Spleen (tissue), 11 donors: ENCODE results near the gene ACER1. TPM values are rescaled to one million over a fixed set of nuclear protein-coding genes. Genes with fewer than 3 reads are reported as not detected.

Source experiments
- DNase-seq: peaks from one replicate; pipeline ENCODE4 v3.0.0-alpha.2; 2020
- H3K27ac ChIP-seq, 8 donors: fragments of 200-600 bp; sonication (generic) in 7 of 8; 1 replicate in 4 of 8; 2 replicates in 4 of 8; pipeline versions ENCODE4 v1.5.0 to v1.8.0; 2016 to 2021; ENCODE audit warnings: inconsistent platforms in 4 of 8, mild to moderate bottlenecking in 4 of 8, moderate library complexity in 1 of 8
- H3K27me3 ChIP-seq, 7 donors: fragments of 200-600 bp; sonication (generic) in 6 of 7; replicated peaks in 1 of 7; 1 replicate in 4 of 7; 2 replicates in 3 of 7; pipeline versions ENCODE4 v1.5.0 to v1.8.0; 2016 to 2021; ENCODE audit warnings: inconsistent platforms in 3 of 7, mild to moderate bottlenecking in 1 of 7
- H3K36me3 ChIP-seq, 6 donors: fragments of 200-600 bp; sonication (generic) in 5 of 6; 1 replicate in 4 of 6; 2 replicates in 2 of 6; pipeline versions ENCODE4 v1.5.0 to v1.8.0; 2016 to 2021; ENCODE audit warnings: inconsistent platforms in 2 of 6
- H3K4me1 ChIP-seq, 6 donors: fragments of 200-600 bp; sonication (generic) in 5 of 6; 1 replicate in 3 of 6; 2 replicates in 3 of 6; pipeline versions ENCODE4 v1.5.0 to v1.8.0; 2016 to 2021; ENCODE audit warnings: inconsistent platforms in 3 of 6
- H3K4me3 ChIP-seq, 8 donors: fragments of 200-600 bp; sonication (generic) in 7 of 8; 1 replicate in 4 of 8; 2 replicates in 4 of 8; pipeline versions ENCODE4 v1.5.0 to v1.8.0; 2016 to 2021; ENCODE audit warnings: inconsistent platforms in 4 of 8, mild to moderate bottlenecking in 4 of 8, moderate library complexity in 2 of 8
- H3K9me3 ChIP-seq, 8 donors: fragments of 200-600 bp; sonication (generic) in 7 of 8; 1 replicate in 4 of 8; 2 replicates in 4 of 8; pipeline versions ENCODE4 v1.5.0 to v1.8.0; 2016 to 2021; ENCODE audit warnings: inconsistent platforms in 4 of 8
- CTCF ChIP-seq, 11 experiments: fragments of 200-600 bp in 7 of 11; fragments of 450-650 bp in 4 of 11; sonication (generic) in 4 of 11; IDR thresholded peaks in 8 of 11; conservative IDR thresholded peaks in 3 of 11; 1 replicate in 7 of 11; 2 replicates in 4 of 11; pipeline versions ENCODE4 v1.4.0 to v1.8.0; 2016 to 2021; ENCODE audit warnings: antibody characterized with exemption in 11 of 11, inconsistent platforms in 4 of 11, mild to moderate bottlenecking in 1 of 11
- POLR2A ChIP-seq, 3 donors: fragments of 450-650 bp; IDR thresholded peaks; one replicate each; pipeline ENCODE4 v1.5.1; 2017; ENCODE audit warnings: antibody characterized with exemption in 3 of 3, mild to moderate bottlenecking in 1 of 3
- POLR2AphosphoS5 ChIP-seq, 3 donors: sonication (generic); formaldehyde crosslinking; IDR thresholded peaks; one replicate each; pipeline ENCODE4 v1.5.1; 2017; ENCODE audit warnings: antibody characterized with exemption in 3 of 3
- WGBS, 5 donors: extraction: QIAGEN DNeasy Blood & Tissue Kit in 3 of 5; methylation state at CpG; one replicate each; pipeline versions ENCODE4 v1.1.5 to v1.1.7; 2013 to 2018; 5-methylcytosine and 5-hydroxymethylcytosine counted together
- intact Hi-C: fragments of 100-400 bp; cut with DNase I; formaldehyde crosslinking; loops from one replicate; pipeline ENCODE4 v1.15.0; 2023; ENCODE audit warnings: low total_unique reads
- polyA plus RNA-seq, 3 donors: library from polyadenylated mRNA; stranded (reverse); fragments of 200-250 nt; gene quantifications; one replicate each; pipeline ENCODE4 v1.2.1, GENCODE V29; 2013
- total RNA-seq, 7 donors: library from RNA; depleted of rRNA in 3 of 7; stranded (reverse); fragments of >200 nt in 3 of 7; fragmentation: NEBNext Ultra II Directional in 4 of 7; extraction: Animal tissue kit (Norgen Biotek cat#: 25700) in 4 of 7; gene quantifications; one replicate each; pipeline versions ENCODE4 v1.1.0 to v1.2.1, GENCODE V29; 2016 to 2021
- donor health status: healthy with polysubstance abuse.
- donor health status: DM: no; HTN: no; CAD: no; lungs with moderate emphysema.
- donor health status: DM: no; HTN: no; CAD: no.
- donor health status: Bipolar disorder and iron deficiency.
- donor health status: healthy.
- donor health status: DM: no; HTN: no; CAD: no.
- donor health status: DM: yes; HTN: yes; CAD: no.

Gene ACER1
- total and polyA plus RNA-seq, 10 donors, result 0.11 to 0.66 (median 0.19) TPM; not detected in 5

- Histone ChIP-seq H3K27ac (peak overlapping the region in 3 of 8 donors; percentile 88 to 90 (median 89)), H3K27me3 (no peaks in the 10 kb centered on the region), H3K9me3 (no peaks in the 10 kb centered on the region), H3K4me1 (peaks cover 26 to 69% (median 65%) of the 10 kb centered on the region in 6 donors), H3K36me3 (peaks cover 0 to 13% (median 0%) of the 10 kb centered on the region in 6 donors), H3K4me3 (peak overlapping the region in 2 of 8 donors; percentile 75 to 91)
- no peak for DNase-seq
- TF ChIP-seq POLR2AphosphoS5 (IDR thresholded peaks at IDR 0.05), result peak in 1 of 3 donors; percentile 37
- no peak for TF ChIP-seq CTCF (IDR thresholded peaks at IDR 0.05 in 8 of 11, conservative IDR thresholded peaks at IDR 0.05 in 3 of 11)
- 72 to 85% (median 83%) methylated on average over 7 to 9 of the region's 9 CpGs for WGBS, 5 donors
- intact Hi-C loops, result no loop called here
Observed at GRCh38 chr19:6278051-6278450, 55.4 kb downstream of the ACER1 start.

- no peak overlapping the region for H3K4me3 ChIP-seq
- TF ChIP-seq CTCF (IDR thresholded peaks at IDR 0.05 in 8 of 11, conservative IDR thresholded peaks at IDR 0.05 in 3 of 11) (no peak), POLR2A (IDR thresholded peaks at IDR 0.05) (no peak), POLR2AphosphoS5 (IDR thresholded peaks at IDR 0.05) (peak in 1 of 3 donors; percentile 12)
- DNase-seq, result no peak
- H3K36me3 ChIP-seq, result peaks cover 0 to 13% (median 0%) of the 10 kb centered on the region in 6 donors
- WGBS, 5 donors, result 72 to 87% (median 78%) methylated on average over 11 to 12 of the region's 12 CpGs
- H3K9me3 ChIP-seq, result no peaks in the 10 kb centered on the region
- no peaks in the 10 kb centered on the region for H3K27me3 ChIP-seq
- H3K27ac ChIP-seq, result peak overlapping the region in 4 of 8 donors; percentile 21 to 90 (median 88)
- intact Hi-C loops, result no loop called here
- H3K4me1 ChIP-seq, result peaks cover 29 to 85% (median 81%) of the 10 kb centered on the region in 6 donors
Observed at GRCh38 chr19:6276447-6276846, 57.0 kb downstream of the ACER1 start.

GRCh38 chr19:6275170-6275744, 58.2 kb downstream of the ACER1 start:
- Histone ChIP-seq H3K4me3 (no peak overlapping the region), H3K27ac (peak overlapping the region in 6 of 8 donors; percentile 81 to 90 (median 87)), H3K9me3 (no peaks in the 10 kb centered on the region), H3K27me3 (no peaks in the 10 kb centered on the region), H3K36me3 (peaks cover 0 to 20% (median 5%) of the 10 kb centered on the region in 6 donors), H3K4me1 (peaks cover 29 to 93% (median 82%) of the 10 kb centered on the region in 6 donors)
- intact Hi-C loops, result no loop called here
- no peak for DNase-seq
- TF ChIP-seq CTCF (IDR thresholded peaks at IDR 0.05 in 8 of 11, conservative IDR thresholded peaks at IDR 0.05 in 3 of 11), result no peak
- TF ChIP-seq POLR2A (IDR thresholded peaks at IDR 0.05), result no peak
- no peak for TF ChIP-seq POLR2AphosphoS5 (IDR thresholded peaks at IDR 0.05)
- 79 to 93% (median 84%) methylated on average over 18 of the region's 18 CpGs for whole genome bisulfite sequencing, 5 donors

- H3K36me3 ChIP-seq, result peaks cover 0 to 25% (median 10%) of the 10 kb centered on the region in 6 donors
- H3K4me1 ChIP-seq, result peaks cover 29 to 96% (median 83%) of the 10 kb centered on the region in 6 donors
- H3K27me3 ChIP-seq, result no peaks in the 10 kb centered on the region
- WGBS, 5 donors, result 83 to 93% (median 85%) methylated on average over 8 to 15 of the region's 15 CpGs
- TF ChIP-seq POLR2A (IDR thresholded peaks at IDR 0.05) (no peak), CTCF (IDR thresholded peaks at IDR 0.05 in 8 of 11, conservative IDR thresholded peaks at IDR 0.05 in 3 of 11) (no peak), POLR2AphosphoS5 (IDR thresholded peaks at IDR 0.05) (peak in 1 of 3 donors; percentile 52)
- H3K9me3 ChIP-seq, result no peaks in the 10 kb centered on the region
- intact Hi-C loops, result no loop called here
- H3K27ac ChIP-seq, result peak overlapping the region; percentile 27 to 90 (median 84)
- peak overlapping the region in 2 of 8 donors; percentile 5 to 54 for H3K4me3 ChIP-seq
- no peak for DNase-seq
Observed at GRCh38 chr19:6274756-6275155, 58.7 kb downstream of the ACER1 start.
